Measurements from ENCODE around the gene MUC22. TPM values are rescaled to one million over a fixed set of nuclear protein-coding genes. Genes with fewer than 3 reads are reported as not detected.

MUC22 gene
- not detected for total RNA-seq

DNA sequence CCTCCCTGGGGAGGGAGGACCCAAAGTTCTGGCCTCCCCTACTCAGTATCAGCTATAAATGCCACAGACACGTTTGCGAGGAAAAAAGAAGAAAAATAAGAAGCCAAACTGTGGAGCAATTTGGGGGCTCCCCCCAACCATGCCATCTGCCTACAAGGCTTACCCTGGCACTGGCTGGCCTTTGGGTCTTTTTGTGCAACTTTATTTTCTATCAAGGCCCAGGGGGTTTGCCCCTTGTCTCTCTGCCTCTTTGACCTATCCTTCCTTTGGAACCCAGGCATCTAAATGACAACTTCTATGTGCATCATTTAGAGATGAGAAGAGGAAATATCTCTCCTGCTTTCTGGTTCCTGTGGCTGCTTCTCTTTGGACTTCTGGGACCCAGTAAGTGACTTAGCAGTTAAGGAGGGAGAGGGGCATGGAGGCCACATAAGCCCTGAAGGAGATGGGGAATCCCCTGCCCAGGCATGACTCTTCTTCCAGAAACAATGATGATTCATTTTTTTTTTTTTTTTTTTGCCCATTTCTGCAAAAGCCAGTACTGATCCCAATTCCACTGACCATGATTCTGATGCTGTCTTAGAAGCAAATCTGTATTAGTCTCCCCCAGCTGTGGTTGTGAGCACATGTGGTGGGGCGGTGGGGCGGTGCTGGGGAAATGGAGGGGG, at the start of gene MUC22:
TSS of gene MUC22 (plus strand) at position 82 of the 668 bp plus-strand sequence. CDS start at position 315, 233 bp downstream.
- 75 to 77% methylated on average over 4 of the region's 4 CpGs for WGBS, 2 donors
- no peak within 1 kb of the TSS for H3K27ac ChIP-seq
- intact Hi-C loops (cut with DNase I), result no loop called here
- TF ChIP-seq POLR2A (IDR thresholded peaks at IDR 0.05), result no peak
- TF ChIP-seq, protein P1, sequence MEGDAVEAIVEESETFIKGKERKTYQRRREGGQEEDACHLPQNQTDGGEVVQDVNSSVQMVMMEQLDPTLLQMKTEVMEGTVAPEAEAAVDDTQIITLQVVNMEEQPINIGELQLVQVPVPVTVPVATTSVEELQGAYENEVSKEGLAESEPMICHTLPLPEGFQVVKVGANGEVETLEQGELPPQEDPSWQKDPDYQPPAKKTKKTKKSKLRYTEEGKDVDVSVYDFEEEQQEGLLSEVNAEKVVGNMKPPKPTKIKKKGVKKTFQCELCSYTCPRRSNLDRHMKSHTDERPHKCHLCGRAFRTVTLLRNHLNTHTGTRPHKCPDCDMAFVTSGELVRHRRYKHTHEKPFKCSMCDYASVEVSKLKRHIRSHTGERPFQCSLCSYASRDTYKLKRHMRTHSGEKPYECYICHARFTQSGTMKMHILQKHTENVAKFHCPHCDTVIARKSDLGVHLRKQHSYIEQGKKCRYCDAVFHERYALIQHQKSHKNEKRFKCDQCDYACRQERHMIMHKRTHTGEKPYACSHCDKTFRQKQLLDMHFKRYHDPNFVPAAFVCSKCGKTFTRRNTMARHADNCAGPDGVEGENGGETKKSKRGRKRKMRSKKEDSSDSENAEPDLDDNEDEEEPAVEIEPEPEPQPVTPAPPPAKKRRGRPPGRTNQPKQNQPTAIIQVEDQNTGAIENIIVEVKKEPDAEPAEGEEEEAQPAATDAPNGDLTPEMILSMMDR (IDR thresholded peaks at IDR 0.05), result no peak
- H3K9me3 ChIP-seq, result no peaks in the 10 kb centered on the region
- no peaks in the 10 kb centered on the region for H3K36me3 ChIP-seq (replicated peaks in 1 of 2; ENCODE audit: insufficient read depth in 1 of 2, low read depth in 2 of 2)
- H3K4me3 ChIP-seq, result no peak within 1 kb of the TSS
- peaks cover 7% of the 10 kb centered on the region for H3K4me1 ChIP-seq
- DNase-seq (no peak), ATAC-seq (no peak)
- H3K27me3 ChIP-seq, result no peaks in the 10 kb centered on the region

DNA sequence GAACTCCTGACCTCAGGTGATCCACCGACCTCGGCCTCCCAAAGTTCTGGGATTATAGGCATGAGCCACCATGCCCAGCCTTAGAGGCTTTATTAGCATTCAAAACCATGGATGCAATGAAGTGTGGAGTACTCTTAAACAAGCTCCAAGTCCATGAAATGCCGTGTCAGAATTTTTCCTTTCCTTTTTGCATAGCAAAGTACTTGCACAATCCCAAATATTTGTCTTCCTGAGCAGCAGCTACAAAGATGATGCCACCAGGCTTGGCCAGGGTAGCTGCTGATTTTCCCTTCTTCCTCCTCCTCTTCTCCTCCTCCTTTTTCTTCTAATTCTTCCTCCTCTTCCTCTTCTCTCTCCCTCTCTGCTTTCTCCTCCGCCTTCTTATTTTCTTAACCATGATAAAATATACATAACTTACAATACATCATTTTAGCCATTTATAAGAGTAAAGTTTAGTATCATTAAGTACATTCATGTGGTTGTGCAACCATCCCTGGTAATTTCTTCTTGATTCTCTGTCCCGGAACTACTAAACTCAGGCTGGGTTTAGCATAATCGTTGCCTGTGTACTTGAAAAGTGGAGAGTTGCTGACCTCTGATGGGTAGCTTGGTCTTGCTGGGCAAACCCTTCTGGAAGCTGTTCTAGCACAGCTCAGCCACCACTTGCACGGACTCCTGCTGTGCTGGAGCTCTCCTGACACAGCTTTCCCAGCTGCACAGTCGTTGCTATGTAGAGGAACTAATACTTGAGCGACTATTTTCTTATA, 49.2 kb upstream of the MUC22 start:
- 60 to 65% methylated on average over 9 of the region's 9 CpGs for WGBS, 2 donors
- DNase-seq (no peak), ATAC-seq (no peak)
- Histone ChIP-seq H3K27ac (no peak overlapping the region), H3K36me3 (replicated peaks in 1 of 2; ENCODE audit: insufficient read depth in 1 of 2, low read depth in 2 of 2) (no peaks in the 10 kb centered on the region), H3K4me1 (peaks cover 2% of the 10 kb centered on the region), H3K27me3 (no peaks in the 10 kb centered on the region), H3K9me3 (no peaks in the 10 kb centered on the region), H3K4me3 (no peak overlapping the region)
- TF ChIP-seq, protein P1 (IDR thresholded peaks at IDR 0.05), result no peak
- no peak for TF ChIP-seq POLR2A (IDR thresholded peaks at IDR 0.05)
- intact Hi-C loops (cut with DNase I), result no loop called here

DNA sequence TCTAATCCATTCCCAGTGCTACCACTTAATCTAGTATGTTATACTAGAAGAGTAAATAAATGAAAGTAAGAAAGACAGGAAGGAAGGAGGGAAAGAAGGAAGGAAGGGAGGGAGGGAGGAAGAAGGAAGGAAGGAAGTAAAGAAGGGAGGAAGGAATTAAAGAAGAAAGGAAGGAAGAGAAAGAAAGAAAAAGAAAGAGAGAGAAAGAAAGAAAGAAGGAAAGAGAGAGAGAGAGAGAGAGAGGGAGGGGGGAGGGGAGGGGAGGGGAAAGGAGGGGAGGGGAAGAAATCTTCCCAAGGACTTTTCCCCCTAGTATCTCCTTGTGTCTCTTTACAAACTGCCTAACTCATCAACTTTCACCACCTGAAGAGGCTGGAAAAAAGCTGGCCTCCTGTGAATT, 47.6 kb upstream of the MUC22 start:
- Histone ChIP-seq H3K36me3 (replicated peaks in 1 of 2; ENCODE audit: insufficient read depth in 1 of 2, low read depth in 2 of 2) (no peaks in the 10 kb centered on the region), H3K9me3 (no peaks in the 10 kb centered on the region), H3K4me3 (no peak overlapping the region), H3K27ac (no peak overlapping the region), H3K4me1 (no peaks in the 10 kb centered on the region), H3K27me3 (no peaks in the 10 kb centered on the region)
- ATAC-seq (no peak), DNase-seq (no peak)
- intact Hi-C loops (cut with DNase I), result no loop called here
- TF ChIP-seq POLR2A (IDR thresholded peaks at IDR 0.05), result no peak
- TF ChIP-seq, protein P1 (IDR thresholded peaks at IDR 0.05), result no peak

DNA sequence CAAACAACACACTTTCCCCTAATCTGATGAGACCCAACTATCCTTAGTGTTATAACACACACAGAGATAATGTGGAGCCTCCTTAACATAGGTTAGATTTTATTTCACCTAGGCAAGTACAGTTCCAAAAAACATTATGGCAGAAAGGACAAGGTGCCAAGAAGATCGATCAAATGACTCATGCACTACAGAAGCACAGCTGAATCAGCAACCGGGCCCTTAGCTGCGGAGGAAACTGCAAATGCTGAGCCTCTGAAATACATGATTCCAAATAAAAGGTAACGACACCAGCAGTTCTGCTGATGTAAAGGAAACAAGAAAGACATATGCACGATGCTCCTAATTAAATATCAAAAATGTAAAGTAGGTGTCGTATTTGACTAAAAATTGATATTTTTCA, 46.6 kb upstream of the MUC22 start:
- no peaks in the 10 kb centered on the region for H3K4me1 ChIP-seq
- peak in 1 of 4 donors; percentile 60 for DNase-seq
- TF ChIP-seq, protein P1 (IDR thresholded peaks at IDR 0.05), result no peak
- TF ChIP-seq POLR2A (IDR thresholded peaks at IDR 0.05), result no peak
- H3K36me3 ChIP-seq (replicated peaks in 1 of 2; ENCODE audit: insufficient read depth in 1 of 2, low read depth in 2 of 2), result no peaks in the 10 kb centered on the region
- H3K4me3 ChIP-seq, result no peak overlapping the region
- peak; percentile 77 for ATAC-seq
- intact Hi-C loops (cut with DNase I), result no loop called here
- H3K9me3 ChIP-seq, result no peaks in the 10 kb centered on the region
- no peak overlapping the region for H3K27ac ChIP-seq
- 46 to 52% methylated on average over 6 of the region's 6 CpGs for WGBS, 2 donors
- H3K27me3 ChIP-seq, result no peaks in the 10 kb centered on the region

Measured in body of pancreas (tissue), 4 donors.